OCI-LY3 (cell line): ENCODE results near the gene AATK.

Experiments used
- H2AFZ ChIP-seq: fragments of 200-600, 300-600 bp; shearing (Covaris generic); 2 replicates; pipeline ENCODE4 v1.6.0; 2014; ENCODE audit warnings: antibody characterized with exemption, low read depth, low read length
- H3K27ac ChIP-seq: fragments of 200-600, 300-600 bp; sonication (generic); 2 replicates; pipeline ENCODE4 v1.5.1; 2014; ENCODE audit warnings: mild to moderate bottlenecking, low read length, moderate library complexity, mixed read lengths
- H3K27me3 ChIP-seq: fragments of 200-600, 300-600 bp; sonication (generic); 2 replicates; pipeline ENCODE4 v1.6.1; 2014; ENCODE audit warnings: low read depth, low read length, mixed read lengths
- H3K36me3 ChIP-seq: fragments of 200-600, 300-600 bp; sonication (generic); replicated peaks from 2 replicates; pipeline ENCODE3; 2014; ENCODE audit warnings: low read depth, low read length, mixed read lengths
- H3K4me1 ChIP-seq: fragments of 300-600, 200-600 bp; sonication (generic); 2 replicates; pipeline ENCODE4 v1.6.1; 2014; ENCODE audit warnings: low read length, mixed read lengths
- H3K4me2 ChIP-seq: fragments of 200-600, 300-600 bp; sonication (generic); 2 replicates; pipeline ENCODE4 v1.6.1; 2014; ENCODE audit warnings: low read length, mixed read lengths
- H3K4me3 ChIP-seq: fragments of 300-600, 200-600 bp; sonication (generic); 2 replicates; pipeline ENCODE4 v1.5.1; 2014; ENCODE audit warnings: antibody characterized with exemption, mild to moderate bottlenecking, low read length, moderate library complexity
- H3K79me2 ChIP-seq: fragments of 300-600, 200-600 bp; shearing (Covaris generic); 2 replicates; pipeline ENCODE4 v1.6.1; 2014; ENCODE audit warnings: mild to moderate bottlenecking, low read length, mixed read lengths
- H3K9ac ChIP-seq: fragments of 300-600, 200-600 bp; shearing (Covaris generic); 2 replicates; pipeline ENCODE4 v1.6.0; 2014; ENCODE audit warnings: mild to moderate bottlenecking, low read length, moderate library complexity
- H3K9me3 ChIP-seq: fragments of 200-600, 300-600 bp; shearing (Covaris generic); 2 replicates; pipeline ENCODE4 v1.6.1; 2014; ENCODE audit warnings: low read length, mixed read lengths; ENCODE audit not compliant: insufficient read depth
- H4K20me1 ChIP-seq: fragments of 200-600, 300-600 bp; sonication (generic); 2 replicates; pipeline ENCODE4 v1.6.1; 2016; ENCODE audit warnings: low read length, mixed read lengths; ENCODE audit not compliant: insufficient read depth
- CTCF ChIP-seq: fragments of 200-600, 300-600 bp; sonication (generic); IDR thresholded peaks from 2 replicates; pipeline ENCODE4 v1.5.1; 2014; ENCODE audit warnings: antibody characterized with exemption, low read length, low read depth
- EZH2phosphoT487 ChIP-seq: fragments of 200-600 bp; shearing (Covaris generic); IDR thresholded peaks from 2 replicates; pipeline ENCODE4 v1.6.1; 2018; ENCODE audit warnings: antibody characterized with exemption, mixed run types, low read depth

AATK gene

DNA sequence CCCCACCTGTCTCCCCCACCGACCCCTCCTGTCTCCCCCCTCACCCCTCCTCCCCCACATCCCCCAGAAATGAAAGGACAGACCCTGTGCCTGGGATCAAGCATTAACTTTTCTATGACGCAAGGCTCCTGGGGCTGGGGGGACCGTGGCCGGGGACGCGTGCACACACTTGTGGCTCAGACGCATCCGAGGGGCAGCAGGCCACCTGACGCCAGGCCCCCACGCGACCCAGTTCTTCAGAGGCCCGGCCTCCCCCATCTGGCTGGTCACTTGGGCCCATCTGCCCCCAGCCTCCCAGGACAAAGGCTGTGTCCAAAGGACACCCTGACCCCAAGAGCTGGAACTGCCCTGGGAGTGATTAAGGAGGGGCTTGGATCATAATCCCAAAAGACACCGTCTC lies 14.7 kb downstream of the AATK start:
- Histone ChIP-seq H3K79me2 (no peaks in the 10 kb centered on the region), H3K4me1 (no peaks in the 10 kb centered on the region), H2AFZ (no peak overlapping the region), H3K9me3 (no peaks in the 10 kb centered on the region), H3K36me3 (no peaks in the 10 kb centered on the region), H3K27me3 (peaks cover 12% of the 10 kb centered on the region), H3K27ac (no peak overlapping the region), H4K20me1 (no peaks in the 10 kb centered on the region), H3K4me3 (no peak overlapping the region), H3K4me2 (no peak overlapping the region), H3K9ac (no peak overlapping the region)
- TF ChIP-seq EZH2phosphoT487 = no peak

- Histone ChIP-seq H3K4me2 (no peak overlapping the region), H3K79me2 (no peaks in the 10 kb centered on the region), H3K4me3 (no peak overlapping the region), H3K27me3 (peaks cover 12% of the 10 kb centered on the region), H3K36me3 (no peaks in the 10 kb centered on the region), H3K9me3 (no peaks in the 10 kb centered on the region), H3K27ac (no peak overlapping the region), H3K9ac (no peak overlapping the region), H4K20me1 (no peaks in the 10 kb centered on the region), H2AFZ (no peak overlapping the region), H3K4me1 (no peaks in the 10 kb centered on the region)
- TF ChIP-seq EZH2phosphoT487 (no peak), CTCF (no peak)
Measured at GRCh38 chr17:81150377-81151077, 15.5 kb downstream of the AATK start.

DNA sequence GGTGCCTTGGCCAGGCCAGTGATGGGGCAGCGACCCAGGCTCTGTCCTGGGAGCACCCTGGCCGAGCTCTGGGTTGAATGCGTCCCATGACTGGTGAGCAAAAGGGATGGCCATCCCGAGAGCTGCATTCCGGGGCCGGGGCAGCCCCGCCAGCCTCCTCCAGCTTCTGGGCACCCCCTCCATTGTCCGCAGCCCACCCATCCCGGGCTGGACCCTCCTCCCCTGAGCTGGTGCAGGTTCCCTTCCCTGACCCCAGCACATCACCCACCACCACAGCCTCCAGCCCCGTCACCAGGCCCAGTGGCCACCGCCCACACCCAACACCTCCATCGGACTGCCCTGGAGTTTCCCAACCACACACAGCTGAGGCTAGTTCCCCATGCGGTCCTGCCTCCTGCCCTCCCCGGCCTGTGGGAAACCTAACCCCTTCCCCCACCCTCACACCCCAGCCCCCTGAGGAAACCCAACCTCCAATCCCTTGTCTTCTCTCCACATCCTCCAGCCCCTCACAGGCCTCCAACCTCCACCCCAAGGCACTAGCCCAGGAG lies 17.0 kb downstream of the AATK start:
- no peaks in the 10 kb centered on the region for H3K4me1 ChIP-seq
- no peak overlapping the region for H2AFZ ChIP-seq
- no peak overlapping the region for H3K27ac ChIP-seq
- no peaks in the 10 kb centered on the region for H4K20me1 ChIP-seq
- H3K9ac ChIP-seq = no peak overlapping the region
- H3K9me3 ChIP-seq = no peaks in the 10 kb centered on the region
- H3K79me2 ChIP-seq = no peaks in the 10 kb centered on the region
- no peaks in the 10 kb centered on the region for H3K36me3 ChIP-seq
- H3K4me2 ChIP-seq = no peak overlapping the region
- no peak overlapping the region for H3K4me3 ChIP-seq
- TF ChIP-seq CTCF = no peak
- TF ChIP-seq EZH2phosphoT487 = no peak
- H3K27me3 ChIP-seq = peaks cover 13% of the 10 kb centered on the region

DNA sequence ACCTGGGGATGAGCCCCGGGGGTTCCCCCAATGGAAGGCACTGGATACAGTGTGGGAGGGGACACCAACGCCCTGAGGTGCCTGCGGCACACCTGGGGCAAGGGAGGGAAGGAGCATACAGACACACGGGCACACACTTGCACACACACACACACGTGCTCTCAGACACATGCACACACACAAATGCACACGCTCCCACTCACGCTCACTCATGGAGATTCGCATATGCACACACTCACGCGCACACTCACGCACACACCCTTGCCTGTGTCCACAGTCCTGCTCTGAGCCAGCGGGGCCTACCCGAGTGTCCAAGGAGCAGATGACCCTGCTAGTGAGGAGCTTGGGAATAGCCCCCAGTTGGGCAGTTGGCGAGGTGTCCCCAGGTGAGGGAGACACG lies 17.4 kb downstream of the AATK start:
- TF ChIP-seq CTCF (no peak), EZH2phosphoT487 (no peak)
- H2AFZ ChIP-seq = no peak overlapping the region

More for the DNA sequence above, 17.4 kb downstream of the AATK start:
- no peak overlapping the region for H3K9ac ChIP-seq
- no peaks in the 10 kb centered on the region for H3K4me1 ChIP-seq
- no peak overlapping the region for H3K4me3 ChIP-seq
- peaks cover 16% of the 10 kb centered on the region for H3K27me3 ChIP-seq
- H3K79me2 ChIP-seq = no peaks in the 10 kb centered on the region
- H3K27ac ChIP-seq = no peak overlapping the region
- H4K20me1 ChIP-seq = no peaks in the 10 kb centered on the region
- no peaks in the 10 kb centered on the region for H3K36me3 ChIP-seq
- H3K4me2 ChIP-seq = no peak overlapping the region
- H3K9me3 ChIP-seq = no peaks in the 10 kb centered on the region
